Measurements from ENCODE around the gene RPS6KL1.
"Not testable (repeated sequence)": the region's sequence is repeated elsewhere in the genome, so short reads cannot be mapped to it uniquely, and the experiment has no call there.

RPS6KL1 gene

GRCh38 chr14:74935360-74935680, 12.3 kb upstream of the RPS6KL1 start:
- DNase-seq, result no peak

GRCh38 chr14:74934476-74935359, 11.7 kb upstream of the RPS6KL1 start:
- no peak for DNase-seq

- no peak for DNase-seq
These were observed 11.0 kb upstream of the RPS6KL1 start for GRCh38 chr14:74934041-74934440.

- DNase-seq, result not testable (repeated sequence)
These were observed 9.9 kb upstream of the RPS6KL1 start for GRCh38 chr14:74932936-74933335.

GRCh38 chr14:74932401-74932901, 9.4 kb upstream of the RPS6KL1 start:
- no peak for DNase-seq

- DNase-seq, result not testable (repeated sequence)
These were observed 8.7 kb upstream of the RPS6KL1 start for GRCh38 chr14:74931744-74932143.

- no peak for DNase-seq
These were observed 6.2 kb upstream of the RPS6KL1 start for GRCh38 chr14:74929242-74929641.

GRCh38 chr14:74927225-74927624, 4.2 kb upstream of the RPS6KL1 start:
- no peak for DNase-seq

GRCh38 chr14:74924061-74924460, 1.0 kb upstream of the RPS6KL1 start:
- DNase-seq, result no peak

GRCh38 chr14:74921987-74922751, 891 bp downstream of the RPS6KL1 start:
- DNase-seq, result no peak

- DNase-seq, result no peak
These were observed 1.9 kb downstream of the RPS6KL1 start for GRCh38 chr14:74921053-74921620.

- no peak for DNase-seq
These were observed 2.8 kb downstream of the RPS6KL1 start for GRCh38 chr14:74920281-74920680.

GRCh38 chr14:74919421-74920165, 3.5 kb downstream of the RPS6KL1 start:
- no peak for DNase-seq

- DNase-seq, result no peak
These were observed 4.7 kb downstream of the RPS6KL1 start for GRCh38 chr14:74918380-74918779.

- DNase-seq, result no peak
These were observed 5.4 kb downstream of the RPS6KL1 start for GRCh38 chr14:74917646-74918081.

- DNase-seq, result no peak
These were observed 5.9 kb downstream of the RPS6KL1 start for GRCh38 chr14:74917178-74917543.

- no peak for DNase-seq
These were observed 7.2 kb downstream of the RPS6KL1 start for GRCh38 chr14:74915826-74916225.

- no peak for DNase-seq
These were observed 7.6 kb downstream of the RPS6KL1 start for GRCh38 chr14:74915426-74915825.

GRCh38 chr14:74913986-74914573, 9.0 kb downstream of the RPS6KL1 start:
- no peak for DNase-seq

GRCh38 chr14:74913393-74913910, 9.6 kb downstream of the RPS6KL1 start:
- DNase-seq, result no peak

- DNase-seq, result no peak
These were observed 10.3 kb downstream of the RPS6KL1 start for GRCh38 chr14:74912801-74913200.

- DNase-seq, result no peak
These were observed 10.9 kb downstream of the RPS6KL1 start for GRCh38 chr14:74912111-74912510.

Measured in GOT3 (cell line).